Measurements from ENCODE around the gene CCDC157.

CCDC157 gene

DNA sequence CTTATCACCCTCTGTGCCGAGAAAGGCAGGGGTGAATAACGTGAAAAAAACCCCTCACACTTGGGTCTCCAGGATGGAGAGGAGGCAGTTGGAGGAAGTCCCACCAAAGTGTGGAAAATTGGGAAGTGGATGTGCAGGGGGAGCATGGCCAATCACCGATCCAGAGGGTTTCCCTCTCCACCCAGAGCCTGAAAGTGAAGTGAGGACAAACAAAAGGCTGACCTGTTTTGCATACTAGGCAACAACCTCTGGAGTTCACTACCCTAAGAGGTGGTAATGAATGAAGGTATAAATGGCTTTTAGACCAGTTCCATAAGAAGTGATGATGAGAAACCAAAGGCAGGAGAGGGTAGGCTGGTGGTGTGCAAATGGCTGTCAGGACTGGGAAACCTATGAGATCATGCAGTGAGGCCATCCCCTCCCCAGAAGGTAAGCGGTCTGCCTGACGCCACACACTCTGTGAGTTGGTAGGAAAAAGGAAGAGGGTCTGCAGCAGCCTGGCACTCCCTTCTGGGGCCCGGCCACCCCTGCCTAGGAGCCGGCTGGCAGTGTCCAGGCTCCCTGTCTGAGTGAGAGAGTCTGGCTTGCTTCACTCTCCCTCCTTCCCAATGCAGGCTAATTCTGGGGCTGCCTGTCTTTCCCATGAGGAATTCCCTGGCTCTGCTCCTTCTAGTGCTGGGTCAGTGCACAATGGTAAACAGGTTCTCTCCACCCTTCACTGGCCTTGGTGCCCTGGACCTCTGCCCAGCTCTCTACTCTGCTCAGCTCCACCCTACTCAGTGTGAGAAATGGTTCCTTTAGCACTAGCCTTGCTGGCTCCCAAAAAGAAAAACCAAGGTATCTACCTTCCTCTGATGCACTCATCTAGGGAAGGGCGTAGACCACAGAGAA is 45.7 kb upstream of the CCDC157 start:
- TF ChIP-seq, protein P1, sequence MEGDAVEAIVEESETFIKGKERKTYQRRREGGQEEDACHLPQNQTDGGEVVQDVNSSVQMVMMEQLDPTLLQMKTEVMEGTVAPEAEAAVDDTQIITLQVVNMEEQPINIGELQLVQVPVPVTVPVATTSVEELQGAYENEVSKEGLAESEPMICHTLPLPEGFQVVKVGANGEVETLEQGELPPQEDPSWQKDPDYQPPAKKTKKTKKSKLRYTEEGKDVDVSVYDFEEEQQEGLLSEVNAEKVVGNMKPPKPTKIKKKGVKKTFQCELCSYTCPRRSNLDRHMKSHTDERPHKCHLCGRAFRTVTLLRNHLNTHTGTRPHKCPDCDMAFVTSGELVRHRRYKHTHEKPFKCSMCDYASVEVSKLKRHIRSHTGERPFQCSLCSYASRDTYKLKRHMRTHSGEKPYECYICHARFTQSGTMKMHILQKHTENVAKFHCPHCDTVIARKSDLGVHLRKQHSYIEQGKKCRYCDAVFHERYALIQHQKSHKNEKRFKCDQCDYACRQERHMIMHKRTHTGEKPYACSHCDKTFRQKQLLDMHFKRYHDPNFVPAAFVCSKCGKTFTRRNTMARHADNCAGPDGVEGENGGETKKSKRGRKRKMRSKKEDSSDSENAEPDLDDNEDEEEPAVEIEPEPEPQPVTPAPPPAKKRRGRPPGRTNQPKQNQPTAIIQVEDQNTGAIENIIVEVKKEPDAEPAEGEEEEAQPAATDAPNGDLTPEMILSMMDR (IDR thresholded peaks at IDR 0.05; ENCODE audit: low read length, missing control alignments), result no peak
- peak; percentile 72 for DNase-seq (ENCODE audit: low read depth)
- no peak overlapping the region for H3K4me3 ChIP-seq (replicated peaks; ENCODE audit: low read depth, low read length)

GRCh38 chr22:30312053-30312452 is 44.8 kb upstream of the CCDC157 start:
- DNase-seq (ENCODE audit: low read depth), result no peak
- no peak overlapping the region for H3K4me3 ChIP-seq (replicated peaks; ENCODE audit: low read depth, low read length)
- TF ChIP-seq, protein P1 (IDR thresholded peaks at IDR 0.05; ENCODE audit: low read length, missing control alignments), result no peak

DNA sequence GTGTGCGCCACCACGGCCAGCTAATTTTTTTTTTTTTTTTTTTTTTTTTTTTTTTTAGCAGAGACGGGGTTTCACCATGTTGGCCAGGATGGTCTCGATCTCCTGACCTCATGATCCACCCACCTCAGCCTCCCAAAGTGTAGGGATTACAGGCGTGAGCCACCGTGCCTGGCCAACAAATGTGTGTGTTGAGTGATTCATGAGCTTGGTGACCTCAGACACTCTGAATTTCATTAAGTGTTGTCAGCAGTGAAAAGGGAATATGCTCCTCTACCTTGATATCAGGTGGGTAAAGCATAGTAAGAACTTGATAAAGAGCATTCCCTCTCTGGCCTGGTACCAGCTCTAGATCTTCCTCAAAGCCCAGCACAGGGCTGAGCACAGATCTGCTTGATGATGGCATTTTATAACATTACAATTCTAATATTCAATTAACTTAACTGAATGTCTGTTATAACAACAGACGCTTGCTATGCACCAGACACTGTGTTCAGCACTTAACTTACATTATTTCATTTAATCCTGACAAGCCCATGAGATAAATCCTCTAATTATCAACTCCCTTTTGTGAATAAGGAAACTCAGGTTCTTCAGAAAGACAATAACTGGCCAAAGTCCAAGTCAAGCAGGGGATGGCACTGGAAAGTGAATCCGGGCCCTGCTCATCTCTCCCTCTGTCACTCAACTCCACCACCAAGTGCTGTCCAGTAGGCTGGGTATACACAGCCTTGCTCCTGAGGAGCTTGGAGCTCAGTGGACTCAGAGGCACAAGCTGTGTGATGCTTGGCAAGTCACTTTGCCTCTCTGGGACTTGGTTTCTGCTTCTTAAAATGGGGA is 43.1 kb upstream of the CCDC157 start:
- no peak overlapping the region for H3K4me3 ChIP-seq (replicated peaks; ENCODE audit: low read depth, low read length)
- TF ChIP-seq, protein P1 (IDR thresholded peaks at IDR 0.05; ENCODE audit: low read length, missing control alignments), result no peak
- no peak for DNase-seq (ENCODE audit: low read depth)

- H3K4me3 ChIP-seq (replicated peaks; ENCODE audit: low read depth, low read length), result no peak overlapping the region
- TF ChIP-seq, protein P1 (IDR thresholded peaks at IDR 0.05; ENCODE audit: low read length, missing control alignments), result no peak
- DNase-seq (ENCODE audit: low read depth), result no peak
Observed at GRCh38 chr22:30314915-30315314, 41.9 kb upstream of the CCDC157 start.

DNA sequence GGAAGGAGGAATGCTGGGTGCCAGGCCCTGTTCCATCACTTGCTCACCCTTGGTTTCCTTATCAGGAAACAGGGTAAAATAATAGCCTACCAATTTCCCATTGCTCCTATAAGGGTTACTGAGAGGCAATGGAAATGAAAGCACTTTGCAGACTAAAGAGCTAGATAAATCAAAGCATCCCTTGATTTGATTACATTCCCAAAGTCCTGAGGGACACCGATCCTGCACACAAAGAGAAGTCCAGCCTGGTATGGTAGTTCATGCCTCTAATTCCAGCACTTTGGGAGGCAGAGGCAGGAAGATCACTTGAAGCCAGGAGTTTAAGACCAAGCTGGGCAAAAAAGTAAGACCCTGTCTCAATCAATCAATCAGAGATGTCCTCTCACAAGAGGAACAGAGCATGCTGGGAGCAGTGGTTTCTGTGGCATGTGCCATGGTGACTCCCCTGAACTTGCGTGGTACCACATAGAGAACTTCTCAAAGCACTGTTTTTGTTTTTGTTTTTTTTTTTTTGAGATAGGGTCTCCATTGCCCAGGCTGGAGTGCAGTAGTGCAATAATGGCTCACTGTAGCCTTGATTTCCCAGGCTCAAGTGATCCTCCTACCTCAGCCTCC is 40.7 kb upstream of the CCDC157 start:
- no peak for DNase-seq (ENCODE audit: low read depth)
- TF ChIP-seq, protein P1 (IDR thresholded peaks at IDR 0.05; ENCODE audit: low read length, missing control alignments), result no peak
- H3K4me3 ChIP-seq (replicated peaks; ENCODE audit: low read depth, low read length), result no peak overlapping the region

DNA sequence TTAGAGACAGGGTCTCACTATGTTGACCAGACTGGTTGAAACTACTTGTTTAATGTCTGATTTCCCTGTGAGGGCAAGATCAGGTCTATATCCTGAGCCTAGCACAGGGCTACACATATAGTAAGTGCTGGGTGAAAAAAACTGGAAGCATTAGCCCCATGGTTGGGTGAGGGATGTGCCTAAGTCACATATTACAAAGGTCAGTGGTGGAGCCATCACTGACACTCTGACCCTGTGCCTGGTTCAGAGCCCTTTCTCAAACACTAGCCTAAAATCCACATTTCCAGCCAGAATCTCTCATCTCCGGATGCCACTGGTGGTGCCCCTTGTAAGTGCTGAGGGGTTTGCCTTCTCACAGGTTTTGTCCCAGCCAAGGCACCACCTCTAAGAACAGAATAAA is 39.0 kb upstream of the CCDC157 start:
- DNase-seq (ENCODE audit: low read depth), result no peak
- TF ChIP-seq, protein P1 (IDR thresholded peaks at IDR 0.05; ENCODE audit: low read length, missing control alignments), result no peak
- no peak overlapping the region for H3K4me3 ChIP-seq (replicated peaks; ENCODE audit: low read depth, low read length)

Measured in fibroblast of pulmonary artery (primary cell).